DOHH2 (cell line): Measurements from ENCODE around the gene BCO1.
A peak's percentile ranks its signal among the peaks of the same experiment; 100 is the strongest.

Source experiments
- H3F3A ChIP-seq: fragments of 200-600 bp; sonication (generic), shearing (Covaris generic); 2 replicates; pipeline ENCODE4 v1.6.0; 2016; ENCODE audit warnings: antibody characterized with exemption, mild to moderate bottlenecking; ENCODE audit not compliant: control insufficient read depth, insufficient read depth
- H3K27ac ChIP-seq: fragments of 200-600 bp; sonication (generic); 2 replicates; pipeline ENCODE4 v1.5.1; 2014; ENCODE audit warnings: low read depth, mild to moderate bottlenecking, low read length, moderate library complexity
- H3K27me3 ChIP-seq: fragments of 200-600 bp; sonication (generic); 2 replicates; pipeline ENCODE4 v1.6.1; 2014; ENCODE audit warnings: mild to moderate bottlenecking, low read length, mixed read lengths; ENCODE audit not compliant: control insufficient read depth
- H3K36me3 ChIP-seq: fragments of 200-600 bp; sonication (generic); 2 replicates; pipeline ENCODE4 v1.6.1; 2014; ENCODE audit warnings: mild to moderate bottlenecking, low read length, moderate library complexity, mixed read lengths; ENCODE audit not compliant: control insufficient read depth
- H3K4me1 ChIP-seq: fragments of 200-600 bp; sonication (generic); 2 replicates; pipeline ENCODE4 v1.6.1; 2014; ENCODE audit warnings: mild to moderate bottlenecking, low read length, mixed read lengths; ENCODE audit not compliant: control insufficient read depth
- H3K4me2 ChIP-seq: fragments of 200-600 bp; sonication (generic); 2 replicates; pipeline ENCODE4 v1.6.0; 2014; ENCODE audit warnings: mild to moderate bottlenecking, low read length, moderate library complexity
- H3K4me3 ChIP-seq: fragments of 200-600 bp; sonication (generic); 2 replicates; pipeline ENCODE4 v1.5.1; 2014; ENCODE audit warnings: mild to moderate bottlenecking, low read length, mixed read lengths
- H3K79me2 ChIP-seq: fragments of 200-600 bp; sonication (generic); 2 replicates; pipeline ENCODE4 v1.6.1; 2014; ENCODE audit warnings: mild to moderate bottlenecking, low read length, mixed read lengths; ENCODE audit not compliant: control insufficient read depth
- H3K9me2 ChIP-seq: fragments of 200-600 bp; sonication (generic); replicated peaks from 2 replicates; pipeline ENCODE4 v1.6.1; 2014; ENCODE audit warnings: mild to moderate bottlenecking, low read length, mixed read lengths; ENCODE audit not compliant: control insufficient read depth
- H3K9me3 ChIP-seq: fragments of 200-600 bp; sonication (generic); 2 replicates; pipeline ENCODE4 v1.6.1; 2014; ENCODE audit warnings: antibody characterized with exemption, low read length, mixed read lengths; ENCODE audit not compliant: control insufficient read depth, insufficient read depth
- H4K20me1 ChIP-seq: fragments of 200-600 bp; sonication (generic); 2 replicates; pipeline ENCODE4 v1.6.0; 2014; ENCODE audit warnings: low read depth, mild to moderate bottlenecking, antibody characterized with exemption, low read length, moderate library complexity; ENCODE audit not compliant: control insufficient read depth, insufficient read depth
- CTCF ChIP-seq: fragments of 200-600 bp; sonication (generic); IDR thresholded peaks from one replicate; pipeline ENCODE4 v1.5.1; 2014; ENCODE audit warnings: antibody characterized with exemption, mild to moderate bottlenecking, low read depth, low read length; ENCODE audit not compliant: poor library complexity, severe bottlenecking
- EZH2phosphoT487 ChIP-seq: fragments of 200-600 bp; sonication (generic); IDR thresholded peaks from 2 replicates; pipeline ENCODE4 v1.6.1; 2017; ENCODE audit warnings: borderline replicate concordance, mild to moderate bottlenecking, antibody characterized with exemption, low read length, moderate library complexity, mixed read lengths

BCO1 gene

DNA sequence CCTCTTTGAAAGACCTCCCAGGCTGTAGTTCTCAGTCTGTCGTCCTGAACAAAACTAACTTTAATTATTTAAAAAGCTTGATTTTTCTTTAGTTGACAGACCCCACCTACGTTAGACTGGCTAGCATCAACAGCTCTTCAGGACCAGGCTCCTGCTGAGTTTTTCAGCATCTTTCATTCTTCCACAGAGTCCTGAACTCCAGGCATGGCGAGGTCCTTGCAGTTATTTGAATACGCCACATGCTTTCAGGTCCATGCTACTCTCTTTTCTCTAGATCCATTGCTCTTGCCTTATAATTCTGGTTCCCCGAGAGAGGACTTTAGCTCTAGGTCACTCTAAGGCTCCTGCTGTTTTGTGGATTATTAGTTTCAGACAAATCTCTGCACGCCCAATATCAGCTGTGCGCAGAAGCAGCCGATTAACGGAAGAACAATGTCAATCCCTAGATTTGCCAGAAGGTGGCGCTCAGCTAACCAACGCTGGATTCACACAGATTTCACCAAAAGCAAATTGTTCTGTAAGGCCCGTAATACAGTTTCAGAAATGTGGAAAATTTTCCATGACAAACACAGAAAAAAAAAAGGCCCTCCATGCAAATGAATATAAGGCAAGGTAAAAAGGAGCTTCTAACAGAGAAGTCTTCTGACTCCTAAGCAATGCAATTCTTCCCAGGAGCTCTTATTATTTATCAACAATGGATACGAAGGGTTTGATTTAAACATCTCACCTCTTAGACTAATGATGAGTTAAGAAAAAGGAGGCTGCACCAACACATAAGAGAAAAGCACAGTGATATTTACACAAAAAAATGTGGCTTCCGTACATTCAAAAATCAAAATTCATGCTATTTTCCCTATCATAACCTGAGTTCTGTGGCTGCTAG, 33.5 kb upstream of the BCO1 start:
- no peak overlapping the region for H3K4me3 ChIP-seq
- H3K9me3 ChIP-seq: no peaks in the 10 kb centered on the region
- H3K27me3 ChIP-seq: peaks cover 5% of the 10 kb centered on the region; the same call in 1 of the 2 replicates
- no peaks in the 10 kb centered on the region for H3K4me1 ChIP-seq
- H3K79me2 ChIP-seq: no peaks in the 10 kb centered on the region
- no peaks in the 10 kb centered on the region for H3K36me3 ChIP-seq
- H3K9me2 ChIP-seq: no peaks in the 10 kb centered on the region
- H3K27ac ChIP-seq: no peak overlapping the region
- TF ChIP-seq EZH2phosphoT487 (no peak), CTCF (peak; percentile 79)
- H4K20me1 ChIP-seq: no peaks in the 10 kb centered on the region
- H3F3A ChIP-seq: no peaks in the 10 kb centered on the region
- H3K4me2 ChIP-seq: no peak overlapping the region

DNA sequence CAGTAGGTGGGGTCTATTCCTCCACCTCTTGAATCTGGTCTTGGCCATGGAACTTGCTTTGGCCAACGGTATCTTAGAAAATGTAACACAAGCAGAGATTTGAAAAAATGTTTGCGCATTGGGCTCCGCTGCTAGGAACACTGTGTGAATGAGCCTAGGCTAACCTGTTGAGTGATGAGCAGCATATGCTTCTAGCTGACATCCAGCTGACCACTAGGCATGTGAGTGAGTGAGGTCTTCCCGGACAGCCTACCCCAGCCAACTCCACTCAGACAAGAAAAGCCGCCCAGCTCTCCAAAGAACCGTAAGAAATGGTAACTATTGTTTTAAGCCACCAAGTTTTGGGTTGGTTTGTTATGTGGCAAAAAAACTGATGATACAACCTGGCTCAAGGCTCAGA, 31.4 kb upstream of the BCO1 start:
- no peaks in the 10 kb centered on the region for H3K4me1 ChIP-seq
- no peaks in the 10 kb centered on the region for H3F3A ChIP-seq
- peaks cover 5% of the 10 kb centered on the region; the same call in 1 of the 2 replicates for H3K27me3 ChIP-seq
- no peaks in the 10 kb centered on the region for H3K9me2 ChIP-seq
- H3K79me2 ChIP-seq: no peaks in the 10 kb centered on the region
- H3K27ac ChIP-seq: no peak overlapping the region
- no peak for TF ChIP-seq CTCF
- no peak for TF ChIP-seq EZH2phosphoT487
- H4K20me1 ChIP-seq: no peaks in the 10 kb centered on the region
- H3K9me3 ChIP-seq: no peaks in the 10 kb centered on the region
- no peak overlapping the region for H3K4me3 ChIP-seq
- no peaks in the 10 kb centered on the region for H3K36me3 ChIP-seq
- H3K4me2 ChIP-seq: no peak overlapping the region

GRCh38 chr16:81210807-81211206, 27.7 kb upstream of the BCO1 start:
- no peak for TF ChIP-seq EZH2phosphoT487
- TF ChIP-seq CTCF: no peak
- H3K4me2 ChIP-seq: no peak overlapping the region
- no peaks in the 10 kb centered on the region for H3K9me2 ChIP-seq
- H3F3A ChIP-seq: no peaks in the 10 kb centered on the region
- H3K36me3 ChIP-seq: no peaks in the 10 kb centered on the region
- H3K9me3 ChIP-seq: no peaks in the 10 kb centered on the region
- H4K20me1 ChIP-seq: no peaks in the 10 kb centered on the region
- H3K27ac ChIP-seq: no peak overlapping the region
- no peaks in the 10 kb centered on the region for H3K4me1 ChIP-seq
- H3K79me2 ChIP-seq: no peaks in the 10 kb centered on the region
- H3K4me3 ChIP-seq: no peak overlapping the region
- peaks cover 5% of the 10 kb centered on the region; the same call in 1 of the 2 replicates for H3K27me3 ChIP-seq
